SH-SY5Y (cell line): Measurements from ENCODE around the gene UBAC2.

ENCODE experiments used
- GATA2 ChIP-seq: IDR thresholded peaks from 2 replicates; pipeline ENCODE4 v1.6.1; 2011; ENCODE audit warnings: mild to moderate bottlenecking, low read depth, low read length
- GATA3 ChIP-seq: IDR thresholded peaks from 2 replicates; pipeline ENCODE4 v1.6.1; 2011; ENCODE audit warnings: low read depth, mild to moderate bottlenecking, low read length, moderate library complexity

- TF ChIP-seq GATA3 (no peak), GATA2 (no peak)
Observed at GRCh38 chr13:99334221-99334620, 133.6 kb downstream of the UBAC2 start.
